Neural cell (in vitro differentiated cells): ENCODE results near the gene KLHDC3.

Source experiments
- EP300 ChIP-seq: fragments of 450-650 bp; conservative IDR thresholded peaks from 2 replicates; pipeline ENCODE4 v1.6.1; 2014; ENCODE audit warnings: antibody characterized with exemption, mild to moderate bottlenecking, moderate library complexity; ENCODE audit not compliant: poor library complexity, severe bottlenecking
- EZH2 ChIP-seq: fragments of 200-600, 300-800 bp; shearing (Covaris generic), sonication (generic); IDR thresholded peaks from 2 replicates; pipeline ENCODE4 v1.6.1; 2014; ENCODE audit warnings: antibody characterized with exemption, low read length, borderline replicate concordance, mild to moderate bottlenecking; ENCODE audit not compliant: insufficient read depth, poor library complexity, severe bottlenecking
- POLR2AphosphoS5 ChIP-seq: IDR thresholded peaks from 2 replicates; pipeline ENCODE4 v1.6.1; 2012
- TAF1 ChIP-seq: IDR thresholded peaks from 2 replicates; pipeline ENCODE4 v1.6.1; 2012; ENCODE audit warnings: low read depth
- TF ChIP-seq, protein P1 (sequence below): fragments of 450-650 bp; IDR thresholded peaks from 2 replicates; pipeline ENCODE4 v1.5.1; 2014; ENCODE audit warnings: antibody characterized with exemption, mild to moderate bottlenecking, moderate library complexity; ENCODE audit not compliant: poor library complexity, severe bottlenecking

DNA sequence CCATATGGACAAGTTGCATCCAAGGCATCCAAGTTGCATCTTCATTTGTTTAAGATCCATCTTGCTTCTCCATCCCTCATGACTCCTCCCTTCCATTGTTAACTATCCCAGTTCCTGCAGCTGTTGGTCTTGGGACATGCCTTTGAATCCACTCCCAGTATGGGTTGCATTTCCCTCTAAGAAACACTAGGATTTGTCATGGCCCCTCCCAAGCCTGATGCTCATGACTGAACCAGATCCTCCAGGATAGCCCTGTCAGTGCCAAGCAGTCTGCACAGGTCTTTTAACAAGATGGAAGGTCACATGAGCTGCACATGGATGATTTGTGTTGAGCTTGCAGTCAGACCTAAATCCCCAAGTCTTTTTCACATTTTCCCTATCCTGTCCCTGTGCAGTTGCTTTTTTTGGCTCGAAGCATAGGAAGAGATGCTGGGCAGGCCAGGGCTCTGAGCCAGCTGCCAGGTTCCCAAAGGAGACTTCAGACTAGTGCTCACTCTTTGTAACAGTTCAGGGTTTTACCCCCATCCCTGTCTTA lies 25.5 kb upstream of the KLHDC3 start:
- TF ChIP-seq, protein P1, sequence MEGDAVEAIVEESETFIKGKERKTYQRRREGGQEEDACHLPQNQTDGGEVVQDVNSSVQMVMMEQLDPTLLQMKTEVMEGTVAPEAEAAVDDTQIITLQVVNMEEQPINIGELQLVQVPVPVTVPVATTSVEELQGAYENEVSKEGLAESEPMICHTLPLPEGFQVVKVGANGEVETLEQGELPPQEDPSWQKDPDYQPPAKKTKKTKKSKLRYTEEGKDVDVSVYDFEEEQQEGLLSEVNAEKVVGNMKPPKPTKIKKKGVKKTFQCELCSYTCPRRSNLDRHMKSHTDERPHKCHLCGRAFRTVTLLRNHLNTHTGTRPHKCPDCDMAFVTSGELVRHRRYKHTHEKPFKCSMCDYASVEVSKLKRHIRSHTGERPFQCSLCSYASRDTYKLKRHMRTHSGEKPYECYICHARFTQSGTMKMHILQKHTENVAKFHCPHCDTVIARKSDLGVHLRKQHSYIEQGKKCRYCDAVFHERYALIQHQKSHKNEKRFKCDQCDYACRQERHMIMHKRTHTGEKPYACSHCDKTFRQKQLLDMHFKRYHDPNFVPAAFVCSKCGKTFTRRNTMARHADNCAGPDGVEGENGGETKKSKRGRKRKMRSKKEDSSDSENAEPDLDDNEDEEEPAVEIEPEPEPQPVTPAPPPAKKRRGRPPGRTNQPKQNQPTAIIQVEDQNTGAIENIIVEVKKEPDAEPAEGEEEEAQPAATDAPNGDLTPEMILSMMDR, result no peak
- no peak for TF ChIP-seq EZH2
- TF ChIP-seq TAF1, result no peak
- TF ChIP-seq POLR2AphosphoS5, result no peak
- TF ChIP-seq EP300, result no peak
